DMS114 treated with DMSO at 0.1 percent for 48 hours (cell line): ENCODE results near the gene MYOM1.
"Not testable (repeated sequence)": the region's sequence is repeated elsewhere in the genome, so short reads cannot be mapped to it uniquely, and the experiment has no call there.

ENCODE experiments used
- DNase-seq: peaks from one replicate; lab custom pipeline; 2025; ENCODE audit not compliant: unreplicated experiment; lab: John Stamatoyannopoulos, UW

MYOM1 gene

DNA sequence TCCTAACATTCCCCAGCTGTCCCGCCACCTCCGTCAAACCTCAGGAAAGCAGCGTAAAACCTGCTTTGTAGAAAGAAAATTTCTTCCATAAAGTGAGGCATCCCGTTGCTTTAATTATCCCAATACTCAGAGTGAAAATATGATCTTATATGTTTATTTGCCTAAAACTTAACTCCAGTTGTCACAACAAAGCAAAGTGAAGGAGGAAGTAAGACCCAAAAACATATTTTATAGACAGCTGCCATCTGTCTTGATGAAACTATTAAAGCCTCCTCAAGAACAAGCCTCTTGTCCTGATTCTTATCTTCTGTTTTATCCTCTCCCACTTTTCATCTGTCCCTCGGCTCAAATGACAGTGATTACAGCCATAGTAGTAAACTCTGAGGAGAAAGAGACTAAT, 177.9 kb downstream of the MYOM1 start:
- DNase-seq = no peak

DNA sequence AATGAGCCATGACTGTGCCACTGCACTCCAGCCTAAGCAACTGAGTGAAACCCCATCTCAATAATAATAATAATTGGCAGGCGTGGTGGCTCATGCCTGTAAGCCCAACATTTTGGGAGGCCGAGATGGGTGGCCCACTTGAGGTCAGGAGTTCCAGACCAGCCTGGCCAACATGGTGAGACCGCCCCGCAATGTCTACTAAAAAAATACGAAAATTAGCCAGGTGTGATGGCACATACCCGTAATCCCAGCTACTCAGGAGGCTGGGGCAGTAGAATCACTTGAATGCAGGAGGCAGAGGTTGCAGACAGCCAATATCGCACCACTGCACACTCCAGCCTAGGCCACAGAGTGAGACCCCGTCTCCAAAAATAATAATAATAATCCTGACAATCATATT, 178.9 kb downstream of the MYOM1 start:
- DNase-seq = no peak

GRCh38 chr18:3040173-3040572, 179.6 kb downstream of the MYOM1 start:
- no peak for DNase-seq

DNA sequence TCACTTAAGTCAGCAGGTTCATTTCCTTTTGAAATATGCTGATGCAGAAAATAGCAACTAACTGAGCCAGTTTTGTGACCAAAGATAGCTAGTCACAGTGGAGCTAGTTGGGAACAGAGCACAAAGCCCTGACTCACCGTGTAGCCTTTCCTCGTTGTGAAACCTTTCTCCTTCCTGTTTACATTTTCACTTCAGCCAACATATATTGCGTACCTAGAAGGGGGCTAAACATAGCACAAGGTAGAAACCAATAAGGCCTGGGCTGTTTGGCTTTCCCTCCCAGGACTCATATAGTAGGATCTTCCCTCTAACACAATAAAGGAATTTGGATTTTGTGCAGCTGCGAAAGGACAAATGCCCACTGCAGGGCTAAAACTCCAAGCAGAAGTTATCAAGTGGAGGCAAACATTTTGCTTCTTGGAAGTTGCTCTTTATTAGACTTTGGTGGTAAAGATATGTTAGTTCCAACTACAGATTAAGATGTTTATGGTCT, 182.3 kb downstream of the MYOM1 start:
- DNase-seq = no peak

- DNase-seq = no peak
These were observed 183.7 kb downstream of the MYOM1 start for GRCh38 chr18:3036108-3036507.

GRCh38 chr18:3035635-3036034, 184.1 kb downstream of the MYOM1 start:
- no peak for DNase-seq

- DNase-seq = no peak
These were observed 187.0 kb downstream of the MYOM1 start for GRCh38 chr18:3032721-3033120.

DNA sequence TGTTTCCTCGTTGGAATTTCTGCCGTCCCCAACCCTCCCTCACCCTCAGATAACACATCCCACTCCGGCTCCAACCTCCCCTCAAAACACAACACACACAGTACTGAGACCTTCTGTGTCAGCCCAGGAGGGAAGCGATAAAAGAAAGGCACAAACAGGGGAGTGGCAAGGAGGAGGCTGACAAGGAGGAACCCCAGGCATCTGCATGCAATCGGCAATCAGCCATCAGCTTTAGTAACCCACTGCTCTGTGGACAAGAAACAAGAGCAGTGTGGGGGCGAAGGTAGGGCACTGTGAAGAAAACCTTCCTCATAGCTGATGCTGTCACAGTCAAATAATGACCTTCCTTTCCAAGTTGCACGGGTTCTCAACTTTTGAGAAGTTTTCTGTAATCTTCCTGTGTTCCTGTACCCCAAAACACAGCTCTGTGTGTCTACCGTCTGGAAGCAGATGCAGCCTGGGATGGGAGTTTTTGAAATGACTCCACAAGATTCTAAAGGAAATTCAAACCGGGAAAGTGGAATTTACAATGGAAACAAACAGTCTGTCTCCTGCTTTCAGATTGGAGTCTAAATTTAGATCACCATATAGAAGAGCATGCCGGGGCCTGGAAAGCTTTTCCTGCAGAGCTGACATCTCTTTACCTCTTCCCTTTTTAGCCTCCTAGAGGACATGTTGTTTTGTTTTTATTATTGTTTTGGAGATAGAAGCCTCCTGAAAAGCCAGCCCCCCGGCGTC, 190.4 kb downstream of the MYOM1 start:
- DNase-seq = no peak

GRCh38 chr18:3028115-3028514, 191.7 kb downstream of the MYOM1 start:
- DNase-seq = not testable (repeated sequence)

DNA sequence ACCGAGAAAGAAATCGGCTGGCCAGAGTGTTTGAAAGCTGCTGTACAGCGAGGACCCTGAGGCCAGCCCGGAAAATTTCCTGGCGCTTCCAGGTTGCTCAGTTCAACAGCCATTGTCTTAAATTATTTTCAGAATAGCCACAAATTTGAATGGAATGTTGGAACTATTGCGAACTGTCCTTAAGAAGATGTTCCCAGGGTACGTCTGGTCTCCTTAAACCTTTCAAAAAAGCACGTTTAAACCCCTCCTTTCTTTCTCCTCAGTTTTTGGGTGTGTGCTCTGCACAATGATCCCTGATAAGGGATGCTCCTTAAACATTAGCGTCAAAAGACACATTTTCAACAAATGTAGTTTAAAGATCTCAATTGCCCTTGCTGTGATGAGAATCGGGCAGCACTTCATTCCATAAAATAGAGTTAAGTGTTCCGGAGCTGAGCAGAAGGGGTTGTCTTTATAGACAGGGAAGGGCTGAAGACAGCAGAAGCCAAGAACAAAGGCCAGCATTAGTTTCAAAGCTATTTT, 192.3 kb downstream of the MYOM1 start:
- DNase-seq = no peak

GRCh38 chr18:3025544-3025943, 194.2 kb downstream of the MYOM1 start:
- DNase-seq = no peak

- not testable (repeated sequence) for DNase-seq
These were observed 196.2 kb downstream of the MYOM1 start for GRCh38 chr18:3023603-3024002.
